GM23338 (cell line): Measurements from ENCODE around the gene CCNYL1. TPM values are rescaled to one million over a fixed set of nuclear protein-coding genes. Genes with fewer than 3 reads are reported as not detected.
"Not testable (repeated sequence)": the region's sequence is repeated elsewhere in the genome, so short reads cannot be mapped to it uniquely, and the experiment has no call there.

Source experiments
- ATAC-seq: fragments of 200-7000 bp; cut with Tn5 transposase; 3 replicates; pipeline ENCODE4 v1.9.1; 2020
- DNase-seq: peaks from one replicate; pipeline ENCODE4 v3.0.0-alpha.2; 2015; ENCODE audit warnings: low spot score
- H2AFZ ChIP-seq: fragments of 200-600 bp; sonication (generic); 2 replicates; pipeline ENCODE4 v1.8.0; 2016; ENCODE audit warnings: antibody characterized with exemption, mild to moderate bottlenecking, moderate library complexity
- H3F3A ChIP-seq: fragments of 200-600 bp; sonication (generic); replicated peaks from 2 replicates; pipeline ENCODE4 v1.8.0; 2017; ENCODE audit warnings: antibody characterized with exemption, mixed run types, low read depth
- H3K27ac ChIP-seq: fragments of 200-600 bp; sonication (generic); 2 replicates; pipeline ENCODE4 v1.6.1; 2016; ENCODE audit warnings: low read depth
- H3K27me3 ChIP-seq: fragments of 200-600 bp; sonication (generic); 2 replicates; pipeline ENCODE4 v1.8.0; 2016; ENCODE audit warnings: mild to moderate bottlenecking, mixed run types, moderate library complexity; ENCODE audit not compliant: insufficient read depth
- H3K36me3 ChIP-seq: fragments of 200-600 bp; sonication (generic); 2 replicates; pipeline ENCODE4 v1.8.0; 2016; ENCODE audit warnings: mild to moderate bottlenecking; ENCODE audit not compliant: insufficient read depth
- H3K4me1 ChIP-seq: fragments of 200-600 bp; sonication (generic); 2 replicates; pipeline ENCODE4 v1.8.0; 2016; ENCODE audit warnings: mild to moderate bottlenecking, moderate library complexity; ENCODE audit not compliant: insufficient read depth
- H3K4me2 ChIP-seq: fragments of 200-600 bp; sonication (generic); 2 replicates; pipeline ENCODE4 v1.7.1; 2017; ENCODE audit warnings: mixed run types
- H3K4me3 ChIP-seq: fragments of 200-600 bp; sonication (generic); 2 replicates; pipeline ENCODE4 v1.6.1; 2016; ENCODE audit warnings: mixed run types
- H3K79me2 ChIP-seq: fragments of 200-600 bp; sonication (generic); replicated peaks from 2 replicates; pipeline ENCODE4 v1.8.0; 2017; ENCODE audit warnings: mild to moderate bottlenecking; ENCODE audit not compliant: insufficient read depth
- H3K9me2 ChIP-seq: fragments of 200-600 bp; sonication (generic); 2 replicates; pipeline ENCODE4 v1.8.0; 2017; ENCODE audit not compliant: insufficient read depth
- H4K20me1 ChIP-seq: fragments of 200-600 bp; sonication (generic); replicated peaks from 2 replicates; pipeline ENCODE4 v1.8.0; 2017; ENCODE audit warnings: mild to moderate bottlenecking; ENCODE audit not compliant: insufficient read depth
- H3K27ac Mint-ChIP-seq: 2 replicates; pipeline ENCODE4 v1.8.0; 2020; ENCODE audit warnings: inconsistent platforms, mild to moderate bottlenecking, moderate library complexity, mixed read lengths
- H3K27me3 Mint-ChIP-seq: 3 replicates; pipeline ENCODE4 v1.8.0; 2022; ENCODE audit warnings: low read depth, mild to moderate bottlenecking, moderate library complexity, mixed read lengths, inconsistent platforms; ENCODE audit not compliant: insufficient read depth, poor library complexity
- H3K36me3 Mint-ChIP-seq: 3 replicates; pipeline ENCODE4 v1.8.0; 2021; ENCODE audit warnings: low read depth, mild to moderate bottlenecking, inconsistent platforms, moderate library complexity, mixed read lengths
- H3K4me1 Mint-ChIP-seq: 3 replicates; pipeline ENCODE4 v1.8.0; 2020; ENCODE audit warnings: mild to moderate bottlenecking, inconsistent platforms, mixed read lengths
- H3K4me3 Mint-ChIP-seq: 3 replicates; pipeline ENCODE4 v1.8.0; 2021; ENCODE audit warnings: moderate library complexity, mild to moderate bottlenecking, inconsistent platforms, mixed read lengths
- H3K9me3 Mint-ChIP-seq: 3 replicates; pipeline ENCODE4 v1.8.0; 2020; ENCODE audit warnings: moderate library complexity, mild to moderate bottlenecking, inconsistent platforms, mixed read lengths
- CREB1 ChIP-seq: fragments of 250-450 bp; sonication (Bioruptor Pico); IDR thresholded peaks from 2 replicates; pipeline ENCODE4 v1.5.0; 2020; ENCODE audit warnings: low read depth, mild to moderate bottlenecking, moderate library complexity
- EZH2 ChIP-seq: fragments of 200-600 bp; sonication (generic); IDR thresholded peaks from one replicate; pipeline ENCODE4 v1.8.0; 2017; ENCODE audit warnings: antibody characterized with exemption, mild to moderate bottlenecking, low read depth; ENCODE audit not compliant: unreplicated experiment
- EZH2phosphoT487 ChIP-seq: fragments of 200-600 bp; sonication (generic); IDR thresholded peaks from one replicate; pipeline ENCODE4 v1.8.1; 2018; ENCODE audit warnings: antibody characterized with exemption; ENCODE audit not compliant: unreplicated experiment
- NANOG ChIP-seq: IDR thresholded peaks from 2 replicates; pipeline ENCODE4 v1.6.1; 2016; ENCODE audit warnings: antibody characterized with exemption, borderline replicate concordance
- POLR2AphosphoS5 ChIP-seq: IDR thresholded peaks from 2 replicates; pipeline ENCODE4 v1.6.1; 2016; ENCODE audit warnings: antibody characterized with exemption, low read depth
- REST ChIP-seq: IDR thresholded peaks from one replicate; pipeline ENCODE4 v1.6.1; 2018; ENCODE audit warnings: antibody characterized with exemption; ENCODE audit not compliant: unreplicated experiment
- polyA plus RNA-seq: library from polyadenylated mRNA; unstranded; fragments of >200 nt; fragmentation: Nextera tagmentation; extraction: Ambion mirVana; gene quantifications from 2 replicates; pipeline ENCODE4 v1.2.1, GENCODE V29; 2016
- total RNA-seq: library from RNA; depleted of rRNA; stranded (reverse); fragments of >200 nt; shearing (Covaris generic); gene quantifications from 2 replicates; pipeline ENCODE4 v1.2.3, GENCODE V29; 2014
- TF ChIP-seq, protein P1 (sequence below): fragments of 250-450 bp; sonication (Bioruptor Pico); IDR thresholded peaks from 2 replicates; pipeline ENCODE4 v1.5.0; 2020; ENCODE audit warnings: mild to moderate bottlenecking, moderate library complexity
- TF ChIP-seq, protein P2 (sequence below), 2 experiments: fragments of 200-600 bp in 1 of 2; sonication (generic) in 1 of 2; conservative IDR thresholded peaks; 2 replicates each; pipeline versions ENCODE4 v1.5.1 to v1.6.1; 2016 to 2017; ENCODE audit warnings: antibody characterized with exemption in 2 of 2, low read depth in 2 of 2, mild to moderate bottlenecking in 2 of 2, moderate library complexity in 1 of 2

Gene CCNYL1
- total and polyA plus RNA-seq, 2 experiments from 2014 or later, result 19.6 to 32.1 TPM

DNA sequence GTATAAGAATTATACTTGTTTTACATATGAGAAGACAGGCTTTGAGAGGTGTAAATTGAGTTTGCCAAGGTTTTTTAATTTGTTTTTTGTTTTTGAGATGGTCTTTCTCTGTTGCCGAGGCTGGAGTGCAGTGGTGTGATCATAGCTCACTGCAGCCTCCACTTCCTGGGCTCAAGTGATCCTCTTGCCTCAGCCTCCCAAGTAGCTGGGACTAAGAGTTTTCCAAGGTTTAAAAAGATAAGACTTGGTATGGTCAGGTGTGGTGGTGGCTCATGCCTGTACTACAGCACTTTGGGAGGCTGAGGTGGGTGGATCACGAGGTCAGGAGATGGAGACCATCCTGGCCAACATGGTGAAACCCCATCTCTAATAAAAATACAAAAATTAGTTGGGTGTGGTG is 8.2 kb downstream of the CCNYL1 start:
- Mint-ChIP-seq H3K4me1 (peaks cover 13% of the 10 kb centered on the region), H3K36me3 (peaks cover 15% of the 10 kb centered on the region)
- H3K27me3 Mint-ChIP-seq, H3K27me3 ChIP-seq, H3K4me3 ChIP-seq, H4K20me1 ChIP-seq, H3K4me1 ChIP-seq, ATAC-seq, H3K4me3 Mint-ChIP-seq, H3K27ac Mint-ChIP-seq, H3K4me2 ChIP-seq, H3K27ac ChIP-seq, H3K9me2 ChIP-seq, H2AFZ ChIP-seq, H3F3A ChIP-seq, DNase-seq, H3K36me3 ChIP-seq, H3K9me3 Mint-ChIP-seq: not testable (repeated sequence)
- H3K79me2 ChIP-seq, result peaks cover 98% of the 10 kb centered on the region

- peaks cover 88% of the 10 kb centered on the region for H3K79me2 ChIP-seq
- H3K27me3 Mint-ChIP-seq, result no peaks in the 10 kb centered on the region
- no peak overlapping the region for H3K27ac Mint-ChIP-seq
- no peak overlapping the region for H3K4me3 ChIP-seq
- no peak overlapping the region for H3K4me3 Mint-ChIP-seq
- H3F3A ChIP-seq, result no peaks in the 10 kb centered on the region
- no peak overlapping the region for H2AFZ ChIP-seq
- DNase-seq (no peak), ATAC-seq (0 out of 3 replicates have a peak, but pooled peaks have one; percentile 30)
- no peaks in the 10 kb centered on the region for H3K9me2 ChIP-seq
- no peaks in the 10 kb centered on the region for H3K36me3 ChIP-seq
- peaks cover 3% of the 10 kb centered on the region; the same call in 1 of the 2 replicates for H3K4me1 ChIP-seq
- H3K36me3 Mint-ChIP-seq, result peaks cover 9% of the 10 kb centered on the region
- no peaks in the 10 kb centered on the region for H3K27me3 ChIP-seq
- peak overlapping the region; percentile 75 for H3K27ac ChIP-seq
- no peak overlapping the region for H3K4me2 ChIP-seq
- no peaks in the 10 kb centered on the region for H3K9me3 Mint-ChIP-seq
- no peaks in the 10 kb centered on the region; the same call in 1 of the 2 replicates for H4K20me1 ChIP-seq
- H3K4me1 Mint-ChIP-seq, result peaks cover 15% of the 10 kb centered on the region
- TF ChIP-seq EZH2 (no peak), REST (no peak), POLR2AphosphoS5 (no peak), EZH2phosphoT487 (no peak), NANOG (no peak), CREB1 (CRISPR knock-in tag) (no peak)
- TF ChIP-seq, protein P1, sequence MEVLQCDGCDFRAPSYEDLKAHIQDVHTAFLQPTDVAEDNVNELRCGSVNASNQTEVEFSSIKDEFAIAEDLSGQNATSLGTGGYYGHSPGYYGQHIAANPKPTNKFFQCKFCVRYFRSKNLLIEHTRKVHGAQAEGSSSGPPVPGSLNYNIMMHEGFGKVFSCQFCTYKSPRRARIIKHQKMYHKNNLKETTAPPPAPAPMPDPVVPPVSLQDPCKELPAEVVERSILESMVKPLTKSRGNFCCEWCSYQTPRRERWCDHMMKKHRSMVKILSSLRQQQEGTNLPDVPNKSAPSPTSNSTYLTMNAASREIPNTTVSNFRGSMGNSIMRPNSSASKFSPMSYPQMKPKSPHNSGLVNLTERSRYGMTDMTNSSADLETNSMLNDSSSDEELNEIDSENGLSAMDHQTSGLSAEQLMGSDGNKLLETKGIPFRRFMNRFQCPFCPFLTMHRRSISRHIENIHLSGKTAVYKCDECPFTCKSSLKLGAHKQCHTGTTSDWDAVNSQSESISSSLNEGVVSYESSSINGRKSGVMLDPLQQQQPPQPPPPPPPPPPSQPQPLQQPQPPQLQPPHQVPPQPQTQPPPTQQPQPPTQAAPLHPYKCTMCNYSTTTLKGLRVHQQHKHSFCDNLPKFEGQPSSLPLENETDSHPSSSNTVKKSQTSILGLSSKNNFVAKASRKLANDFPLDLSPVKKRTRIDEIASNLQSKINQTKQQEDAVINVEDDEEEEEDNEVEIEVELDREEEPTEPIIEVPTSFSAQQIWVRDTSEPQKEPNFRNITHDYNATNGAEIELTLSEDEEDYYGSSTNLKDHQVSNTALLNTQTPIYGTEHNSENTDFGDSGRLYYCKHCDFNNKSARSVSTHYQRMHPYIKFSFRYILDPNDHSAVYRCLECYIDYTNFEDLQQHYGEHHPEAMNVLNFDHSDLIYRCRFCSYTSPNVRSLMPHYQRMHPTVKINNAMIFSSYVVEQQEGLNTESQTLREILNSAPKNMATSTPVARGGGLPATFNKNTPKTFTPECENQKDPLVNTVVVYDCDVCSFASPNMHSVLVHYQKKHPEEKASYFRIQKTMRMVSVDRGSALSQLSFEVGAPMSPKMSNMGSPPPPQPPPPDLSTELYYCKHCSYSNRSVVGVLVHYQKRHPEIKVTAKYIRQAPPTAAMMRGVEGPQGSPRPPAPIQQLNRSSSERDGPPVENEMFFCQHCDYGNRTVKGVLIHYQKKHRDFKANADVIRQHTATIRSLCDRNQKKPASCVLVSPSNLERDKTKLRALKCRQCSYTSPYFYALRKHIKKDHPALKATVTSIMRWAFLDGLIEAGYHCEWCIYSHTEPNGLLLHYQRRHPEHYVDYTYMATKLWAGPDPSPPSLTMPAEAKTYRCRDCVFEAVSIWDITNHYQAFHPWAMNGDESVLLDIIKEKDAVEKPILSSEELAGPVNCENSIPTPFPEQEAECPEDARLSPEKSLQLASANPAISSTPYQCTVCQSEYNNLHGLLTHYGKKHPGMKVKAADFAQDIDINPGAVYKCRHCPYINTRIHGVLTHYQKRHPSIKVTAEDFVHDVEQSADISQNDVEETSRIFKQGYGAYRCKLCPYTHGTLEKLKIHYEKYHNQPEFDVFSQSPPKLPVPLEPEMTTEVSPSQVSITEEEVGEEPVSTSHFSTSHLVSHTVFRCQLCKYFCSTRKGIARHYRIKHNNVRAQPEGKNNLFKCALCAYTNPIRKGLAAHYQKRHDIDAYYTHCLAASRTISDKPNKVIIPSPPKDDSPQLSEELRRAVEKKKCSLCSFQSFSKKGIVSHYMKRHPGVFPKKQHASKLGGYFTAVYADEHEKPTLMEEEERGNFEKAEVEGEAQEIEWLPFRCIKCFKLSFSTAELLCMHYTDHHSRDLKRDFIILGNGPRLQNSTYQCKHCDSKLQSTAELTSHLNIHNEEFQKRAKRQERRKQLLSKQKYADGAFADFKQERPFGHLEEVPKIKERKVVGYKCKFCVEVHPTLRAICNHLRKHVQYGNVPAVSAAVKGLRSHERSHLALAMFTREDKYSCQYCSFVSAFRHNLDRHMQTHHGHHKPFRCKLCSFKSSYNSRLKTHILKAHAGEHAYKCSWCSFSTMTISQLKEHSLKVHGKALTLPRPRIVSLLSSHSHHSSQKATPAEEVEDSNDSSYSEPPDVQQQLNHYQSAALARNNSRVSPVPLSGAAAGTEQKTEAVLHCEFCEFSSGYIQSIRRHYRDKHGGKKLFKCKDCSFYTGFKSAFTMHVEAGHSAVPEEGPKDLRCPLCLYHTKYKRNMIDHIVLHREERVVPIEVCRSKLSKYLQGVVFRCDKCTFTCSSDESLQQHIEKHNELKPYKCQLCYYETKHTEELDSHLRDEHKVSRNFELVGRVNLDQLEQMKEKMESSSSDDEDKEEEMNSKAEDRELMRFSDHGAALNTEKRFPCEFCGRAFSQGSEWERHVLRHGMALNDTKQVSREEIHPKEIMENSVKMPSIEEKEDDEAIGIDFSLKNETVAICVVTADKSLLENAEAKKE, result no peak
- TF ChIP-seq, protein P2, sequence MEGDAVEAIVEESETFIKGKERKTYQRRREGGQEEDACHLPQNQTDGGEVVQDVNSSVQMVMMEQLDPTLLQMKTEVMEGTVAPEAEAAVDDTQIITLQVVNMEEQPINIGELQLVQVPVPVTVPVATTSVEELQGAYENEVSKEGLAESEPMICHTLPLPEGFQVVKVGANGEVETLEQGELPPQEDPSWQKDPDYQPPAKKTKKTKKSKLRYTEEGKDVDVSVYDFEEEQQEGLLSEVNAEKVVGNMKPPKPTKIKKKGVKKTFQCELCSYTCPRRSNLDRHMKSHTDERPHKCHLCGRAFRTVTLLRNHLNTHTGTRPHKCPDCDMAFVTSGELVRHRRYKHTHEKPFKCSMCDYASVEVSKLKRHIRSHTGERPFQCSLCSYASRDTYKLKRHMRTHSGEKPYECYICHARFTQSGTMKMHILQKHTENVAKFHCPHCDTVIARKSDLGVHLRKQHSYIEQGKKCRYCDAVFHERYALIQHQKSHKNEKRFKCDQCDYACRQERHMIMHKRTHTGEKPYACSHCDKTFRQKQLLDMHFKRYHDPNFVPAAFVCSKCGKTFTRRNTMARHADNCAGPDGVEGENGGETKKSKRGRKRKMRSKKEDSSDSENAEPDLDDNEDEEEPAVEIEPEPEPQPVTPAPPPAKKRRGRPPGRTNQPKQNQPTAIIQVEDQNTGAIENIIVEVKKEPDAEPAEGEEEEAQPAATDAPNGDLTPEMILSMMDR (conservative IDR thresholded peaks at IDR 0.05; ENCODE audit: low read depth in 2 of 2), result no peak
Observed at GRCh38 chr2:207720517-207721187, 9.2 kb downstream of the CCNYL1 start.
